Islet of Langerhans (tissue), 1 donor: ENCODE results near the gene SIX4.

Experiments
- FAIRE-seq: peaks from one replicate; lab custom pipeline; 2011; peaks lifted over from hg19 to GRCh38; lab: Jason Lieb, UNC

SIX4 gene

GRCh38 chr14:60721326-60722106, 2.6 kb downstream of the SIX4 start:
- FAIRE-seq, result no peak

- no peak for FAIRE-seq
These were observed 3.2 kb downstream of the SIX4 start for GRCh38 chr14:60720962-60721325.

- no peak for FAIRE-seq
These were observed 3.8 kb downstream of the SIX4 start for GRCh38 chr14:60720391-60720790.

- no peak for FAIRE-seq
These were observed 10.6 kb downstream of the SIX4 start for GRCh38 chr14:60713513-60713912.

- no peak for FAIRE-seq
These were observed 13.7 kb downstream of the SIX4 start for GRCh38 chr14:60710494-60710893.

GRCh38 chr14:60707858-60708257, 16.3 kb downstream of the SIX4 start:
- no peak for FAIRE-seq

GRCh38 chr14:60705100-60705499, 19.1 kb downstream of the SIX4 start:
- no peak for FAIRE-seq

- no peak for FAIRE-seq
These were observed 23.6 kb downstream of the SIX4 start for GRCh38 chr14:60700598-60700997.

GRCh38 chr14:60695327-60695726, 28.8 kb downstream of the SIX4 start:
- no peak for FAIRE-seq

GRCh38 chr14:60691383-60692113, 32.6 kb downstream of the SIX4 start:
- FAIRE-seq, result no peak

GRCh38 chr14:60686865-60687264, 37.3 kb downstream of the SIX4 start:
- no peak for FAIRE-seq

GRCh38 chr14:60684203-60684602, 39.9 kb downstream of the SIX4 start:
- FAIRE-seq, result no peak

GRCh38 chr14:60681271-60681670, 42.9 kb downstream of the SIX4 start:
- FAIRE-seq, result no peak

- no peak for FAIRE-seq
These were observed 43.6 kb downstream of the SIX4 start for GRCh38 chr14:60680511-60680910.

- no peak for FAIRE-seq
These were observed 44.4 kb downstream of the SIX4 start for GRCh38 chr14:60679566-60680258.

- FAIRE-seq, result no peak
These were observed 46.5 kb downstream of the SIX4 start for GRCh38 chr14:60677701-60678100.

- FAIRE-seq, result no peak
These were observed 53.2 kb downstream of the SIX4 start for GRCh38 chr14:60670989-60671388.

- no peak for FAIRE-seq
These were observed 55.6 kb downstream of the SIX4 start for GRCh38 chr14:60668431-60669112.

- FAIRE-seq, result no peak
These were observed 59.0 kb downstream of the SIX4 start for GRCh38 chr14:60665177-60665550.

- FAIRE-seq, result no peak
These were observed 61.2 kb downstream of the SIX4 start for GRCh38 chr14:60662982-60663381.

- no peak for FAIRE-seq
These were observed 62.4 kb downstream of the SIX4 start for GRCh38 chr14:60661721-60662120.
